Dedifferentiated amniotic fluid mesenchymal stem cell (primary cell): Measurements from ENCODE around the gene C20orf144.
A peak's percentile ranks its signal among the peaks of the same experiment; 100 is the strongest.
"Not testable (repeated sequence)": the region's sequence is repeated elsewhere in the genome, so short reads cannot be mapped to it uniquely, and the experiment has no call there.

Source experiments
- DNase-seq: peaks from one replicate; pipeline ENCODE4 v3.0.0-alpha.2; 2016; ENCODE audit errors: extremely low spot score

Gene C20orf144

DNA sequence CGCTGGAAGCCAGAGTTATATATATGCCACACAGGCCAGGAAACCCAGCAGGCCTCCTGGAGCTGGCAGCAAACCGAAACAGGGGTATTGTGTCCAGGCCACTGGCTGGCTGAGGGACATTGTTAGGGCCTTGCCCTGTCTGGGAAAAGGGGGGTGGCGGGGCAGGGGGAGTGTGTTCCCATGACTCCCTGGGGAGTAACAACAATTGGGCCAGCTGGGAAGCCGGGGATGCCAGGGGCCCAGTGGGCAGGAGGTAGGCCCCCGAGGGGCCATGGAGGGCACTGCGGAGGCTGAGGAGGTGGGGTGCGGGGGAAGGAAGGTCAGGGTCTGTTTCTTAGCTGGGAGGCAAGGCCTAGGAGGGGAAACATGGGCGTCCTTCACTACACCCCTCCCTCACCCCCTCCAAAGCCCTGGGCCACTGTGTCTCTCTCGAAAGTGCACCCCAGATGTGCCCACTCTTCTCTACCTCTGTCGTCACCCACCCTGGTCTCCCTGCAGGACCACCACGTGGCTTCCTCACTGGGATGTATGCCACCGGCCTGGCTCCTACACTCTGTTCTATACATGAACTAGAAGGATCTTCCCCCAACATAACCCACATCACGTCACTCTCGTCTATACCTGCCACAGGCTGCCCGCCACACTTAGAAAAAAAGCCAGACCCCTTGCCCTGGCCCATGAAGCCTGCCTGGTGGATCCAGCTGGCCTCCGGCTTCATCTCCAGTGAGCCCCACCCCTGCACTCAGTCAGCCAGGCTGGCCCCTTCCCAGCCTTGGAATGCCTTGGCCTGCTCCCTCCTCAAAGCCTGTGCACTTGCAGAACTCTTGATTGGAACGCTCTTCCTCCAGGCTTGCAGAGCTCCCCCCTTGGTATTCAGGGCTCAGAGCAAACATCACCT lies 31.9 kb downstream of the C20orf144 start:
- no peak for DNase-seq

DNA sequence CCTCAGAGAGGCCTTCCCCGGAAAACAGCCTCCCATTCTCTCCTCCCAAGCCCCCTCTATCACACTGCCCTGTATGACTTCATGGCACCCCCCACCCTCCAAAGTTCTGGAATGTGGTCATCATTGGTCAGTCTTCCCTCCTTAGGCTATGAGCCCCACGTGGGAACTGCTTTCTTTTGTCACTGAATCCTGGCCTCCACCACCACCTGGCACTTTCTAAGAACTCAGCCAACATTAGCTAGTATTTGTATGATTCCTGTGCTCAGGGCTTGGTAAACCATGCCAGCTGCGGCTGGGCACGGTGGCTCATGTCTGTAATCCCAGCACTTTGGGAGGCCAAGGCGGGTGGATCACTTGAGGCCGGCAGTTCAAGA lies 32.5 kb downstream of the C20orf144 start:
- DNase-seq = no peak

DNA sequence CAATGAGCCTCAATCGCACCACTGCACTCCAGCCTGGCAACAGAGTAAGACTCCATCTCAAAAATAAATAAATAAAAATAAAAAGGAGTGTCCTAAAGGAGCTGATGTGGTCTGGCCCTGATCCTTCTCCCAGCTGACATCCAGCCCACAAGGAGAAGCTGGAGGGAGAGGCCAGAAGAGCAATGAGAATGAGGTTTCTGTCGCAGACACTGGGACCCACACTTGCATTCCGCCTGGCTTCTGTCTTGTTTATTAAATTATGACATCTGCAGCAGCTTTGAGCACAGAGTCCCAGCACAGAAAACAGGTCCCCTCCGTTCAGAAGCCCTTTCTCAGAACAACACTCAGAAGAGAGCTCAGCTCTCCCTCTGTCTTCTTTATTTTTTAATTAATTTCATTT lies 34.3 kb downstream of the C20orf144 start:
- no peak for DNase-seq

- peak; percentile 71 for DNase-seq
These were observed 35.0 kb downstream of the C20orf144 start for GRCh38 chr20:33697129-33697528.

GRCh38 chr20:33698966-33699365 lies 36.8 kb downstream of the C20orf144 start:
- not testable (repeated sequence) for DNase-seq

DNA sequence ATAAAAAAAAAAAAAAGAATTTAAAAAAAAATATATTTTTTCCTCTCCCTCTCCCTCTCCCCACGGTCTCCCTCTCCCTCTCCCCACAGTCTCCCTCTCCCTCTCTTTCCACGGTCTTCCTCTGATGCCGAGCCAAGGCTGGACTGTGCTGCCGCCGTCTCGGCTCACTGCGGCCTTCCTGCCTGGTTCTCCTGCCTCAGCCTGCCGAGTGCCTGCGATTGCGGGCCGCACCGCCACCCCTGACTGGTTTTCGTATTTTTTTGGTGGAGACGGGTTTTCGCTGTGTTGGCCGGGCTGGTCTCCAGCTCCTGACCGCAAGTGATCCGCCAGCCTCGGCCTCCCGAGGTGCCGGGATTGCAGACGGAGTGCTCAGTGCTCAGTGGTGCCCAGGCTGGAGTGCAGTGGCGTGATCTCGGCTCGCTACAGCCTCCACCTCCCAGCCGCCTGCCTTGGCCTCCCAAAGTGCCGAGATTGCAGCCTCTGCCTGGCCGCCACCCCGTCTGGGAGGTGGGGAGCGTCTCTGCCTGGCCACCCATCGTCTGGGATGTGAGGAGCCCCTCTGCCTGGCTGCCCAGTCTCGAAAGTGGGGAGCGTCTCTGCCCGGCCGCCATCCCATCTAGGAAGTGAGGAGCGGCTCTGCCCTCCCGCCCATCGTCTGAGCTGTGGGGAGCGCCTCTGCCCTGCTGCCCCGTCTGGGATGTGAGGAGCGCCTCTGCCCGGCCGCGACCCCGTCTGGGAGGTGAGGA lies 38.7 kb downstream of the C20orf144 start:
- DNase-seq = not testable (repeated sequence)

DNA sequence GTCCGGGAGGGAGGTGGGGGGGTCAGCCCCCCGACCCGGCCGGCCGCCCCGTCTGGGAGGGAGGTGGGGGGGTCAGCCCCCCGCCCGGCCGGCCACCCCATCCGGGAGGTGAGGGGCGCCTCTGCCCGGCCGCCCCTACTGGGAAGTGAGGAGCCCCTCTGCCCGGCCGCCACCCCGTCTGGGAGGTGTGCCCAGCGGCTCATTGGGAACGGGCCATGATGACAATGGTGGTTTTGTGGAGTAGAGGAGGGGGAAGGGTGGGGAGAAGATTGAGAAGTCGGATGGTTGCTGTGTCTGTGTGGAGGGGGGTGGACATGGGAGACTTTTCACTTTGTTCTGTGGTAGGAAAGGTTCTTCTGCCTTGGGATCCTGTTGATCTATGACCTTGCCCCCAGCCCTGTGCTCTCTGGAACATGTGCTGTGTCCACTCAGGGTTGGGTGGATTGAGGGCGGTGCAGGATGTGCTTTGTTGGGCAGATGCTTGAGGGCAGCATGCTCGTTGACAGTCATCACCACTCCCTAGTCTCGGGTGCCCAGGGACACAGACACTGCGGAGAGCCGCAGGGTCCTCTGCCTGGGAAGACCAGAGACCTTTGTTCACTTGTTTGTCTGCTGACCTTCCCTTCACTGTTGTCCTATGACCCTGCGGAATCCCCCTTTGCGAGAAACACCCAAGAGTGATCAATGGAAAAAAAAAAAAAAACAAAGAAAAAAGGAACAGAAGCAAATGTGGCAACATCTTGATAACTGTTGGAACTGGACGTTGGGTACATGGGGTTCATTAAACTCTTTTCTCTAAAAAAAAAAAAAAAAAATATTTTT lies 39.7 kb downstream of the C20orf144 start:
- DNase-seq = no peak

GRCh38 chr20:33702861-33703260 lies 40.7 kb downstream of the C20orf144 start:
- no peak for DNase-seq

- no peak for DNase-seq
These were observed 41.5 kb downstream of the C20orf144 start for GRCh38 chr20:33703498-33704137.

GRCh38 chr20:33704197-33704924 lies 42.2 kb downstream of the C20orf144 start:
- DNase-seq = no peak

- DNase-seq = no peak
These were observed 45.5 kb downstream of the C20orf144 start for GRCh38 chr20:33707668-33708067.

DNA sequence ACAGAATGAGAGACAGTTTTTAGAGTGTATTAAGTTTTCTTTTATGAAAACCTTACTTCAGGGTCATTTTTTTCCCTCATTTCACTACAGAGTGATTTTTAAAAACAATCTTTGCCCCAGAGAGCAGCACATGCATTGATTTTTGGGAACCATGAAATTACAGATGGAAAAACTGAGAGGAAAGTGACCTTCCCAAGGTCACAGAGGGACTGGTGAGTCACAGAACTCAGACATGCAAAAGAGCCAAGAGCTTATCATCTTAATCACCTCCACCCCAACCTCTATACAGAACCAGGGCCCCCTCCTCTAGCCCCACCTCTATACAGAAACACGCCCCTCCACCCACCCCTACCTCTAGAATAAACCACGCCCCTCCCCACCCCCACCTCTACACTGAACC lies 47.3 kb downstream of the C20orf144 start:
- no peak for DNase-seq

DNA sequence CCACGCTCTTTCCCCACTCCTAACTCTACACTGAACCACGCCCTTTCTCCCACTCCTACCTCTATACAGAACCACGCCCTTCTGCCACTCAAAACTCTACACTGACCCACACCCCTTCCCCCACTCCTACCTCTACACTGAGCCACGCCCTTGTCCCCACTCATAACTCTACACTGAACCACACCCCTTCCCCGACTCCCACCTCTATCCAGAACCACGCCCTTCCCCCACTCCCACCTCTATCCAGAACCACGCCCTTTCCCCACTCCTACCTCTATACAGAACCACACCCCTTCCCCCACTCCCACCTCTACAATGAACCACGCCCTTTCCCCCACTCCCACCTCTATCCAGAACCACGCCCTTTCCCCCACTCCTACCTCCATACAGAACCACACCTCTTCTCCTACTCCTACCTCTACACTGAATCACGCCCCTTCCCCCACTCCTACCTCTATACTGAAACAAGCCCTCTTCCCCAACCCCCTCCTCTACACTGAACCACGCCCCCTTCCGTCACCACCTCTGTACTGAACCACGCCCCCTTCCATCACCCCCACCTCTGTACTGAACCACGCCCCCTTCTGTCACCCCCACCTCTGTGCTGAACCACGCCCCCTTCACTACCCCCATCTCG lies 47.9 kb downstream of the C20orf144 start:
- no peak for DNase-seq

- DNase-seq = no peak
These were observed 48.7 kb downstream of the C20orf144 start for GRCh38 chr20:33710681-33711445.

GRCh38 chr20:33711446-33711738 lies 49.3 kb downstream of the C20orf144 start:
- DNase-seq = no peak
